Neuronal stem cell (in vitro differentiated cells): Measurements from ENCODE around the gene ZMYND11.

ENCODE experiments used
- DNase-seq: peaks from one replicate; pipeline ENCODE4 v3.0.0-alpha.2; 2013; ENCODE audit warnings: low spot score
- H2AFZ ChIP-seq: one replicate; pipeline ENCODE4 v1.6.1; 2013; ENCODE audit warnings: mild to moderate bottlenecking, low read length, inconsistent platforms
- H2AK5ac ChIP-seq: 2 replicates; pipeline ENCODE4 v1.6.1; 2013; ENCODE audit warnings: low read depth, mild to moderate bottlenecking, inconsistent platforms, low read length, moderate library complexity, mixed read lengths
- H2BK120ac ChIP-seq: 2 replicates; pipeline ENCODE4 v1.6.1; 2013; ENCODE audit warnings: low read depth, mild to moderate bottlenecking, inconsistent platforms, low read length, moderate library complexity, mixed read lengths
- H2BK12ac ChIP-seq: one replicate; pipeline ENCODE4 v1.6.1; 2013; ENCODE audit warnings: low read length, inconsistent platforms
- H2BK15ac ChIP-seq: 2 replicates; pipeline ENCODE4 v1.6.1; 2013; ENCODE audit warnings: mild to moderate bottlenecking, low read length, inconsistent platforms, mixed read lengths
- H2BK5ac ChIP-seq: one replicate; pipeline ENCODE4 v1.6.1; 2013; ENCODE audit warnings: inconsistent platforms, mild to moderate bottlenecking, low read length, moderate library complexity
- H3K14ac ChIP-seq: one replicate; pipeline ENCODE4 v1.6.1; 2013; ENCODE audit warnings: low read length, inconsistent platforms
- H3K18ac ChIP-seq: 2 replicates; pipeline ENCODE4 v1.6.1; 2013; ENCODE audit warnings: low read length, inconsistent platforms
- H3K23ac ChIP-seq: 2 replicates; pipeline ENCODE4 v1.6.1; 2013; ENCODE audit warnings: low read depth, mild to moderate bottlenecking, mixed read lengths, low read length, inconsistent platforms; ENCODE audit not compliant: poor library complexity
- H3K27ac ChIP-seq: replicated peaks from 3 replicates; pipeline ENCODE4 v1.5.1; 2013; ENCODE audit warnings: low read length, inconsistent platforms
- H3K27me3 ChIP-seq, 3 experiments: 2 replicates each; pipeline ENCODE4 v1.6.1; 2013; ENCODE audit warnings: low read length in 3 of 3, mild to moderate bottlenecking in 2 of 3, inconsistent platforms in 1 of 3, low read depth in 1 of 3, mixed read lengths in 1 of 3, moderate library complexity in 1 of 3; ENCODE audit not compliant: control insufficient read depth in 3 of 3, insufficient read depth in 3 of 3
- H3K36me3 ChIP-seq, 2 donors: replicated peaks in 1 of 2; 2 replicates each; pipeline ENCODE4 v1.6.1; 2013; ENCODE audit warnings: low read length in 2 of 2; ENCODE audit not compliant: control insufficient read depth in 2 of 2, insufficient read depth in 2 of 2
- H3K4ac ChIP-seq: 2 replicates; pipeline ENCODE4 v1.6.1; 2013; ENCODE audit warnings: inconsistent platforms, mild to moderate bottlenecking, low read length, moderate library complexity
- H3K4me1 ChIP-seq, 2 donors: 1 replicate in 1 of 2; 2 replicates in 1 of 2; pipeline ENCODE4 v1.6.1; 2013; ENCODE audit warnings: low read length in 2 of 2, low read depth in 1 of 2; ENCODE audit not compliant: control insufficient read depth in 2 of 2, insufficient read depth in 1 of 2
- H3K4me2 ChIP-seq: one replicate; pipeline ENCODE4 v1.6.1; 2013; ENCODE audit warnings: mild to moderate bottlenecking, low read length, inconsistent platforms; ENCODE audit not compliant: insufficient read depth, poor library complexity, severe bottlenecking
- H3K4me3 ChIP-seq, 2 donors: 2 replicates each; pipeline ENCODE4 v1.5.1; 2013; ENCODE audit warnings: low read length in 2 of 2, mild to moderate bottlenecking in 2 of 2, inconsistent platforms in 1 of 2, moderate library complexity in 1 of 2
- H3K79me1 ChIP-seq: one replicate; pipeline ENCODE4 v1.6.1; 2013; ENCODE audit warnings: low read depth, mild to moderate bottlenecking, inconsistent platforms, low read length, moderate library complexity
- H3K9ac ChIP-seq: one replicate; pipeline ENCODE4 v1.6.1; 2013; ENCODE audit warnings: mild to moderate bottlenecking, low read depth, low read length, inconsistent platforms; ENCODE audit not compliant: poor library complexity
- H3K9me3 ChIP-seq, 2 donors: replicated peaks in 1 of 2; 2 replicates each; pipeline versions ENCODE3 to v1.6.1; 2013; ENCODE audit warnings: low read length in 2 of 2, mild to moderate bottlenecking in 2 of 2, inconsistent platforms in 1 of 2, low read depth in 1 of 2, mixed read lengths in 1 of 2, moderate library complexity in 1 of 2; ENCODE audit not compliant: control insufficient read depth in 2 of 2, insufficient read depth in 1 of 2
- H4K8ac ChIP-seq: one replicate; pipeline ENCODE4 v1.6.1; 2013; ENCODE audit warnings: low read depth, mild to moderate bottlenecking, inconsistent platforms, low read length, moderate library complexity
- H4K91ac ChIP-seq: one replicate; pipeline ENCODE4 v1.6.1; 2013; ENCODE audit warnings: low read length, low read depth, mild to moderate bottlenecking, inconsistent platforms; ENCODE audit not compliant: poor library complexity
- WGBS, 2 donors: extraction: QIAGEN DNeasy Blood & Tissue Kit; methylation state at CpG; one replicate each; pipeline ENCODE4 v1.1.7; 2013; ENCODE audit warnings: missing lambda C conversion rate in 2 of 2, mixed read lengths in 1 of 2; ENCODE audit not compliant: insufficient read length in 2 of 2, insufficient replicate concordance in 1 of 2; ENCODE audit errors: extremely low coverage in 2 of 2; 5-methylcytosine and 5-hydroxymethylcytosine counted together

The ZMYND11 gene

DNA sequence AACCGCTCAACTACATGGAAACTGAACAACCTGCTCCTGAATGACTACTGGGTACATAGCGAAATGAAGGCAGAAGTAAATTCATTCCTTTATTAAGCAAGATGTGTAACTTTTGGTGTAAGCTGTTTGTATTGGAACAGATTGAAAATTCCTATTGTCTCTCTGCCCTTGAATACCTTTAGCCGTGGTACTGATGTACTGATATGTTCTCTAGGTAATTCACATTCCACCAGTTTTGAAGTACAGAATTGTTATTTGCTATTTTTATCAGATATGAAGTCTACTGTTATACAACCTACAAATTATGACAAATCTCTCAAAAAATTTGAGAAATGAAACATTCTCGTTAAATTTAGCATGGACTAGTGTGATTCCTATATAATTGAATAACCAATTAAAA lies 17.7 kb downstream of the ZMYND11 start:
- Histone ChIP-seq H3K14ac (no peak overlapping the region), H3K27me3 (no peaks in the 10 kb centered on the region), H2AK5ac (no peak overlapping the region), H3K27ac (no peak overlapping the region), H3K4me2 (no peak overlapping the region), H3K79me1 (peaks cover 2% of the 10 kb centered on the region), H2AFZ (no peak overlapping the region), H3K4me3 (no peak overlapping the region), H4K91ac (no peak overlapping the region), H3K36me3 (no peaks in the 10 kb centered on the region), H3K9ac (no peak overlapping the region), H3K9me3 (peaks cover 3 to 13% of the 10 kb centered on the region in 2 donors), H3K23ac (no peak overlapping the region), H3K4ac (no peak overlapping the region), H2BK12ac (no peak overlapping the region), H2BK120ac (no peak overlapping the region), H2BK5ac (no peak overlapping the region), H3K18ac (no peak overlapping the region), H2BK15ac (no peak overlapping the region), H4K8ac (no peak overlapping the region), H3K4me1 (no peaks in the 10 kb centered on the region)
- no peak for DNase-seq
- no CpG with 5 or more reads among the region's 4 CpGs for WGBS, 2 donors

GRCh38 chr10:154348-154747 lies 19.1 kb downstream of the ZMYND11 start:
- Histone ChIP-seq H3K4me2 (no peak overlapping the region), H3K4me1 (no peaks in the 10 kb centered on the region), H3K4ac (no peak overlapping the region), H2AK5ac (no peak overlapping the region), H3K14ac (no peak overlapping the region), H2AFZ (no peak overlapping the region), H2BK5ac (no peak overlapping the region), H3K27ac (no peak overlapping the region), H4K91ac (no peak overlapping the region), H3K9ac (no peak overlapping the region), H3K18ac (no peak overlapping the region), H3K23ac (no peak overlapping the region), H3K79me1 (peaks cover 2% of the 10 kb centered on the region), H2BK15ac (no peak overlapping the region), H4K8ac (no peak overlapping the region), H3K4me3 (no peak overlapping the region), H2BK12ac (no peak overlapping the region), H2BK120ac (no peak overlapping the region), H3K9me3 (peaks cover 0 to 4% of the 10 kb centered on the region in 2 donors), H3K27me3 (no peaks in the 10 kb centered on the region), H3K36me3 (no peaks in the 10 kb centered on the region)
- DNase-seq: no peak
- no CpG with 5 or more reads among the region's 5 CpGs for WGBS, 2 donors

GRCh38 chr10:167383-167782 lies 32.1 kb downstream of the ZMYND11 start:
- Histone ChIP-seq H2BK120ac (no peak overlapping the region), H3K36me3 (peaks cover 0 to 3% of the 10 kb centered on the region in 2 donors), H3K27me3 (no peaks in the 10 kb centered on the region), H3K79me1 (no peaks in the 10 kb centered on the region), H3K4me2 (no peak overlapping the region), H2AFZ (no peak overlapping the region), H4K8ac (no peak overlapping the region), H3K14ac (no peak overlapping the region), H4K91ac (no peak overlapping the region), H3K9me3 (peaks cover 7 to 44% of the 10 kb centered on the region in 2 donors), H2AK5ac (no peak overlapping the region), H3K27ac (no peak overlapping the region), H3K4ac (no peak overlapping the region), H3K23ac (no peak overlapping the region), H2BK12ac (no peak overlapping the region), H2BK15ac (no peak overlapping the region), H3K4me1 (no peaks in the 10 kb centered on the region), H2BK5ac (no peak overlapping the region), H3K9ac (no peak overlapping the region), H3K4me3 (no peak overlapping the region), H3K18ac (no peak overlapping the region)
- no peak for DNase-seq

DNA sequence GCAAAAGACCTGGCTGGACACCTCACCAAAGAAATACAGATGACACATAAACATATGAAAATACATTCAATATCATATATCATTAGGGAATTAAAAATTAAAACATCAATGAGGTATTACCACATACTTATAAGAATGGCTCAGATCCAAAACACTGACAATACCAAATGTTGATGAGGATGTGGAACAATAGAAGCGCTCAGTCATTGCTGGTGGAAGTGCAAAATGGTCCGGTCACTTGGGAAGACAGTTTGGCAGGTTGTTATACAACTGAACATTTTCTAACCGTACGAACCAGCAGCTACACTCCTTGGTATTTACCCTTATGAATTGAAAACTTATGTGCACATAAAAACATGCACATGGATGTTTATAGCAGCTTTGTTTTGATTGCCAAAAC lies 38.5 kb downstream of the ZMYND11 start:
- H4K91ac ChIP-seq: no peak overlapping the region
- H3K4me1 ChIP-seq: no peaks in the 10 kb centered on the region
- H3K23ac ChIP-seq: no peak overlapping the region

More for the DNA sequence above, 38.5 kb downstream of the ZMYND11 start:
- H2BK15ac ChIP-seq: no peak overlapping the region
- no peak for DNase-seq
- H4K8ac ChIP-seq: no peak overlapping the region
- peaks cover 0 to 6% of the 10 kb centered on the region in 2 donors for H3K36me3 ChIP-seq
- WGBS, 2 donors: no CpG with 5 or more reads among the region's 4 CpGs
- no peak overlapping the region for H2BK120ac ChIP-seq
- H2BK12ac ChIP-seq: no peak overlapping the region
- no peak overlapping the region for H3K9ac ChIP-seq
- no peak overlapping the region for H2AFZ ChIP-seq
- H2BK5ac ChIP-seq: no peak overlapping the region
- H3K4ac ChIP-seq: no peak overlapping the region
- H3K4me3 ChIP-seq: no peak overlapping the region
- H3K79me1 ChIP-seq: no peaks in the 10 kb centered on the region
- H3K18ac ChIP-seq: no peak overlapping the region
- no peaks in the 10 kb centered on the region for H3K27me3 ChIP-seq
- H3K4me2 ChIP-seq: no peak overlapping the region
- H3K14ac ChIP-seq: no peak overlapping the region
- H3K27ac ChIP-seq: no peak overlapping the region
- no peak overlapping the region for H2AK5ac ChIP-seq
- peaks cover 5 to 16% of the 10 kb centered on the region in 2 donors for H3K9me3 ChIP-seq
